Pulmonary artery endothelial cell (primary cell): ENCODE measurements around the gene PTPRH. TPM values are rescaled to one million over a fixed set of nuclear protein-coding genes. Genes with fewer than 3 reads are reported as not detected.

Experiments used
- DNase-seq: peaks from one replicate; pipeline ENCODE4 v3.0.0-alpha.2; 2011; ENCODE audit warnings: low read depth, low spot score
- total RNA-seq: library from RNA; depleted of rRNA; stranded (reverse); fragments of >200 nt; gene quantifications from 2 replicates; pipeline ENCODE4 v1.2.3, GENCODE V29; 2014

Gene PTPRH, protein sequence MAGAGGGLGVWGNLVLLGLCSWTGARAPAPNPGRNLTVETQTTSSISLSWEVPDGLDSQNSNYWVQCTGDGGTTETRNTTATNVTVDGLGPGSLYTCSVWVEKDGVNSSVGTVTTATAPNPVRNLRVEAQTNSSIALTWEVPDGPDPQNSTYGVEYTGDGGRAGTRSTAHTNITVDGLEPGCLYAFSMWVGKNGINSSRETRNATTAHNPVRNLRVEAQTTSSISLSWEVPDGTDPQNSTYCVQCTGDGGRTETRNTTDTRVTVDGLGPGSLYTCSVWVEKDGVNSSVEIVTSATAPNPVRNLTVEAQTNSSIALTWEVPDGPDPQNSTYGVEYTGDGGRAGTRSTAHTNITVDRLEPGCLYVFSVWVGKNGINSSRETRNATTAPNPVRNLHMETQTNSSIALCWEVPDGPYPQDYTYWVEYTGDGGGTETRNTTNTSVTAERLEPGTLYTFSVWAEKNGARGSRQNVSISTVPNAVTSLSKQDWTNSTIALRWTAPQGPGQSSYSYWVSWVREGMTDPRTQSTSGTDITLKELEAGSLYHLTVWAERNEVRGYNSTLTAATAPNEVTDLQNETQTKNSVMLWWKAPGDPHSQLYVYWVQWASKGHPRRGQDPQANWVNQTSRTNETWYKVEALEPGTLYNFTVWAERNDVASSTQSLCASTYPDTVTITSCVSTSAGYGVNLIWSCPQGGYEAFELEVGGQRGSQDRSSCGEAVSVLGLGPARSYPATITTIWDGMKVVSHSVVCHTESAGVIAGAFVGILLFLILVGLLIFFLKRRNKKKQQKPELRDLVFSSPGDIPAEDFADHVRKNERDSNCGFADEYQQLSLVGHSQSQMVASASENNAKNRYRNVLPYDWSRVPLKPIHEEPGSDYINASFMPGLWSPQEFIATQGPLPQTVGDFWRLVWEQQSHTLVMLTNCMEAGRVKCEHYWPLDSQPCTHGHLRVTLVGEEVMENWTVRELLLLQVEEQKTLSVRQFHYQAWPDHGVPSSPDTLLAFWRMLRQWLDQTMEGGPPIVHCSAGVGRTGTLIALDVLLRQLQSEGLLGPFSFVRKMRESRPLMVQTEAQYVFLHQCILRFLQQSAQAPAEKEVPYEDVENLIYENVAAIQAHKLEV
- total RNA-seq, result 0.46 and 1.2 TPM in 2 replicates

GRCh38 chr19:55208880-55209692, at the start of gene PTPRH:
Gene PTPRH (minus strand): TSS chr19:55209501. CDS start chr19:55209433, 68 bp downstream.
- no peak for DNase-seq

DNA sequence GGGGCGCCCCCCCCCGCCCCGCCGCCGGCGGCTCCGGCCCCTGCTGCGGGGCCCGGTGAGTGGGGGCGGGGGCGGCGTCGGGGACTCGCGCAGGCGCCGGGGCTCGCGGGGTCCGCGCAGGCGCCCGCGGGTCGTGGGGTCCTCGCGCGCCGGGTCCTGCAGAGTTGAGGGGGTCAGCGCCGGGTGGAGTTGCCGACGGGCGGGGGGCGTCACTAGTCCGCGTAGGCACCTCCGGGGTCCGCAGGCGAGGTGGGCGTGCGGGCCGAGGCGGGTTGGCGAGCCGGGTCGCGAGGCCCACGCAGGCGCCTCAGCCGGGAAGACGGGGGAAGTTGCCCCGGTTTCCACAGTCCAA, 49.2 kb upstream of the PTPRH start:
- no peak for DNase-seq

DNA sequence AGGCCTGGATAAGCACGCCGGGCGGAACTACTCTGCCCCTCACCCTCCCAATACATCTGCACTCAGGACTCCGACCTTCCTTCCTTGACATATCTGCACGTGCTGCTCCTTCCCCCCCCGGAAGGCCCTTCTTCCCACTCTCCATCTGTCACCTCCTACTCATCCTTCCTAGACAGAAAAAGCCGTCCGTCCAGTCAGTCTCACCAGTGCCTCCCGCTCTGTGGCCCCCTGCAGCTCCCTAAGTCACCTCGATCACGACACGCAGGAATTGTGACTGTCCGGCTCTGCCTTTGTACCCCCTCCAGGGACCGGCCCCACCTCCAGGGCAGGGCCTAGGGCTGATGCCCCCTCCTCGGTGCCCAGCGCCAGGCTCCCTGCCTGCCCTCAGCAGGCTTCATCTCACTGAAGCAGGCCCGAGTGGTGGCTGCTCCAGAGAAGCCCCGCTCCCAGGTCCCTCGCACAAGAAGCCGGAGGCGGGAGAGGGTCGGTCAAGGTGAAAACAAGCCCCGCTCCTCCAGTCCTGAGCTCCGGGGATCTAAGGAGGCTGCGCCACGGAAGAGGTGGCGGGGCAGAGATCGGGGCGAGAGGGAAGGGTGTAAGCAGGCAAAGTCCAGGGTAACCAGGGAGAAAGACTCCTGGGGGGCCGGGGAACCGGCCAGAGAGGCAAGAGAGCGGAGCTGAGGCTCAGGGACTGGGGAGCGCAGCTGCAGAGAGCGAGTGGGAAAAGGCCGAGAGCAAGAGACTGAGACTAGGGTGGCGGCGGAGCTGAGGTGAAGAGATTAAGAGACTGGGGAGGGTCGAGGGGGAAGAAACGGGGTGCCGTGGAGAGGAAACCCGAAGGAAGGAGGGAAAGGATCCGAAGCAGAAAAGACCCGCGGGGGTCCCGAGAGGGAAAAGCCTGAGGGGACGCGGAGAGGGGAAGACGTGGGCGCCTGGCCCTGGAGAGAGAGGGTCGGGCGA, 48.4 kb upstream of the PTPRH start:
- no peak for DNase-seq

DNA sequence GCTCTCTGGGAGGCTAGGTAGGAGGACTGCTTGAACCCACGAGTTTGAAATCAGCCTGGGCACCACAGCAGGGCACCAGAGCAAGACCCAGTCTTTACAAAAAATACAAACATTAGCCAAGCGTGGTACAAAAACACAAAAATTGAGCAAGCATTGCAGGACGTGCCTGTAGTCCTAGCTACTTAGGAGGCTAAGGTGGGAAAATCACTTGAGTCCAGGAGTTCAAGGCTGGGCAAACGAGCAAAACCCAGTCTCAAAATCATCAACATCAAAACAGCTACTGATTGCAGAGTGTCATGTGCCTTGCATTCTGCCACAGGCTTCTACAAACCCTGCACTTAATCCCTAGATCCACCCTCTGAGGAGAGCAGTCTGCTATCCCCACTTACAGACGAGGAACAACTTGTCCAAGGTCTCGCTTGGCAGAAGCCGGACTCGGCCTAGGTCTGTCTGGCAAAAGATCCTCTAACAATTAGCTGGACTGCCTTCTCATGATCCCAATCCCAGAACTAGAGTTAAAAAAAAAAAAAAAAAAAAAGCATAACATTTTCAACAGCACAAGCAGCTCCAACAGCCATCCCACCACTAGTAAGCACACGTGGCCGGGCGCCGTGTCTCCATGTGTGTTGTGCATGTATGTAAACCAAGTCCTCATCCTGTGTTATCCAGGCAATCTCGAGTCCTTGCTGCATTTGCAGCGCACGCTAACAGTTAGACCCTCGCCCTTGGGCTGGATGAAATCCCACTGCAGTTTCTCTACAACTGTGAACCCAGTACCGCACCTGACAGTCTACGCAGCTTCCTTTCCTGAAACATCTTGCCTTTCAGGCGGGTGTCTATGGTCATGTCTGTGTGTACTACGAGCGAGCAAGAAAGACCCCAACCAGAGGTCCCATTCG, 47.5 kb upstream of the PTPRH start:
- DNase-seq, result no peak

DNA sequence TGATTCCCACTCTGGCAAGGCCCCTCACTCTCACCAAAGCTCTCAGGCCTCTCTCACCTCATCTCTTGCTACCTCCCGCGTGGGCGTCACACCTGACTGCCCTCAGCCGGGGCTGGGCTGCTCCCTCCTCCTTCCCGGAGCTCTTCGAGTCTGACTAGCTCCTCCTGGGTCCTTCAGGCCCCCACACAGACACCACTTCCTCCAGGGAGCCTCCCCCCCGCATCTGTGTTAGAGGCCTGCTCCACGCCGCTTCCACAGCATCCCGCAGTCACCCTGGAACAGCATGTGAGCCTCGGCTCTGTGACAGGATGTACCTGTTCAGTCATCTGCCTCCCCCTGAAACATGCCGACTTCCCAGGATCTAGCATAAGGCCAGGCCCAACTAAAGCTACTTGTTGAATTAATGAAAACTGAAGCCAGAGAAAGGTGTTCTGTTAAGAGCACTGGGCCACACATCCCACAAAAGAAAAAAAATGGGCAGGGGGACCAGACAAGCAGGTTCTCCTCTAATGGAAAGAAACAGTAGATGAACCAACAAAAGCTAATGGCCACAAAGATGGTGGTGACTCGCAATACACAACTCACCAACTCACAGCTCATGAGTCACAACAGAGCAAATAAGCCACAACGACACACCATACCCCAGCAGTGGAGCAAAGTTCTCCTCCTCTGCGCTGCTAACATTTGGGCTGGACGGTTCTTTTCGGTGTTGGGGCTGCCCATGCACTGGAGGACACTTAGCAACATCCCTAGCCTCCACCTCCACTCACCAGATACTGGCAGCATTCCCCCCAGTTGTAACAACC, 46.5 kb upstream of the PTPRH start:
- DNase-seq, result no peak

GRCh38 chr19:55254625-55254977, 45.3 kb upstream of the PTPRH start:
- DNase-seq, result no peak

DNA sequence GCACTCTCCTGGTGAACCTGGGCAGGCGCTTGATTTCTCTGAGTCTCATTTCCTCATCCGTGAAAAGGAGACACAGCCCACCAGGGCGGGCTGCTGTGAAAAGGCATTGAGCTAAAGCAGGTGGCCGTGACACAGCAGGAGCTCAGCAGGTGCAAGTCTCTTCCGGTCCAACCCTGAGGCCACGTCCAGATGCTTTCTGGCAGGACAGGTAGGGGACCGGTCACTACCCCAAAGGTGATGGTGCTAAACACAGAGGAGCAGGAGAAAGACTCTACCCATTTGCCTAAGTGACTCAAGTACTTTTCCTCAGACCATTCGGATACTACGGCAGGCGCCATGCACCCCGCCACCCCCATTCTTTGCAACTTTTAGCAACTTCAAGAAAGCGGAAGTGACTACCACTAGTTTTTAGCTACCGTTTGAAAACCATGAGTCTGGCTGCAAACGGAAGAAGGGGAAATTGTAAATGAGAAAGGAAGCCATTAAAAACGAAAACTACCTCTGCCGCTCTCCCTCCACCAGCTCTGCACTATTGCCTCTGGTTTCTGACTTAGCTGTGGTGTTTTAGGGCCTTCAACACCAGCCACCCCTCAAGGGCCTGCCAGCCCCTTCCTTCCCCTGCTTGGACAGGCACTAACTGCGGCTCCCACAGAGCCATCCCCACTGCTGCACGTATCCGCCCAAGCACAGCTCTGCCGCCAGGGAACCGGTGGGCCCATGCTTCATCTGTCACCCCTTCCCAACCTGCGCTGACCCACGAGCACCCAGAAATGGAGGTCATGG, 44.7 kb upstream of the PTPRH start:
- no peak for DNase-seq

DNA sequence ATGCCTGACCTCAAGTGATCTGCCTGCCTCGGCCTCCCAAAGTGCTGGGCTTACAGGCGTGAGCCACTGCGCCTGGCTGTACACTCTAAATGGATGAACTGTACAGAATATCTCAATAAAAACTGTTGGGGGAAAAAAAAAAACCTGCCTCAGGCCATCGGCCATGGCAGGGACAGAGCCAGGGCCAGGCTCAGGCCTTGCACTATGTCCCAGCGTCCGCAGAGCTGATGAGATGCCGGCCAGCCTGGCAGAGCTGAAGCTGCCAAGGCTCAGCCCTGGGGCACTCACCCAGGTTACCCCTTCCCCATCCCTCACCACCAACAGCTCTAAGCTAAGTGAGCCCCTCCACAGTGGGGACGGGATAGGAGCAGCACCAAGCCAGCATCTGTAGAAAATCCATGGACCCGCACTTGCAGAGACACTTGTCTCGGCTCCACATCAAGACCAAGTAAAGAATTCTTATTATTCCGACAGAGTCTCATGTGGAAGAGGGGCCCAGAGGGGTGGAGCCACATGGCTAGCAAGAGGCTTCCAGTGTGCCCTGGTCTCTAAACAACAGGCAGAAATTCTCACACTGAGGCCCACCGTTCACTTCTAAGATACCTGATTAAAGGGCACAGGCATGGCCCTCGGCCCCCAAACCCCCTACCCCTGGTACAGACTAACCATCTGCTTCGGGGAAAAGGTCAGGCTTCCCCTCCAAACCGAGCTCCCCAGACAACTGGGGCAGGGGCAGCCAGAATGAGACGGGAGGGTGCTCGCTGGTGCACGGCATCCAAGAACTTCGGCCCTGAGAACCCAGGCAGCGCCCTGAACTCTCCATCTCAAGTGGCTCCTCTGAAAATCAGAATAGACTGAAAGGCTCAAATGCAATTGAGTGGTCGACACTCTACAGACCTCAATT, 43.7 kb upstream of the PTPRH start:
- no peak for DNase-seq

- no peak for DNase-seq
Observed at GRCh38 chr19:55251341-55252081, 42.2 kb upstream of the PTPRH start.

DNA sequence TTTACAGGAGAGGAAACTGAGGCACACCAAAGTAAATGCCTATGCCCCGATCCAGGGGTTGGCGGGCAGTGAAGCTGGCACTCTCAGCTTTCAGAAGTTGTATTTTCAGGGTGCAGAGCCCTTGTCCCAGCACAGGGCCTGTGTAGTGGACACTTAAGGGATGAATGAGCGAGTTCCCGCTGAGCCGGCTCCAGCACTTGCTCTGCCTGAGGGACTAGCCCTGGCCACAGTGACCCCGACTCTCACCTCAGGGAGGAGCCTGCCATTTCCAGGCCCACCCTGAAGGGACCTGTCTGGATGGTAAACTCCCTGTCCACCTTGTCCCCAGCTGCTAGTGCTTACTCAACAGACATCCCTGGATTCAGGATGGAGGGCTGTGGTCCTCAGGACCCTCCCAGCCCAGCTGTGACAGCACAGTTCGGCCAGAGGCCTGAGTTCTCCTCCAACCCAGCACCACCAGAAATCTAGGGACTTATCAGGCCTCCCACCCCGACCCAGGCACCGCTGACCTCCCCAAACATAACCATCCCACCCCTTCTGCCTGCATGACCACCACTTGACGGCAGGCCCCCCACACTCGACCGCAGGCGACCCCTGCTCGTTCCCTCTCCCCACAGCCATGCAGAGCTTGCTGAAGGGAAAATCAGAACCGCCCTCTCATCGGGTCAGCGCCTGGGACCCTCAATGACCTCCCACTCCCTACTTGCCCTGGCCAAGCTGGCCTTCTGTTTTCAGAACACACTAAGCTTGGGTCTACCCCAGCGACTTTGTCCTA, 41.1 kb upstream of the PTPRH start:
- no peak for DNase-seq

DNA sequence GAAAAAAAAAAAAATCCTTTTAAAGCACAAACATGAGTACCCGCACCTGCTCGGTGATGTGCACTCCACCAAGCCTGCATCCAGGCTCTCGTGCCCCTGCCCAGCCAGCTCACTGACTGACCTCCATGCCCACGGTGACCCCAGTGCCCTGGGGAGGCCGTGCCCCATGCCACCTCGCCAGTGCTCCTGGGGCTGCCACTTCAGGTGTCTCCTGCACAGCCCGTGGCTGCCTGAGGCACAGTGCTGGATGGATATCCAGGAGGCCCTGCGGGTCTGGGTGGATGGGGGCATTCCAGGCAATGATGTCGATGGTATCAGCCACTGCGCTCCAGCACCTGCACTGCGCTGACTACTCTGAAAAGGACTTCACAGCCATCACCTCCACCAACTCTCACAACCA, 40.5 kb upstream of the PTPRH start:
- DNase-seq, result no peak

GRCh38 chr19:55248704-55249103, 39.4 kb upstream of the PTPRH start:
- DNase-seq, result no peak

GRCh38 chr19:55248166-55248675, 38.9 kb upstream of the PTPRH start:
- no peak for DNase-seq

- DNase-seq, result no peak
Observed at GRCh38 chr19:55247621-55248099, 38.4 kb upstream of the PTPRH start.
